Measurements from ENCODE around the gene CTSD. TPM values are rescaled to one million over a fixed set of nuclear protein-coding genes. Genes with fewer than 3 reads are reported as not detected.

The CTSD gene
- total and polyA plus RNA-seq, 2 experiments from 2014 or later, result 67.1 to 251 TPM

GRCh38 chr11:1744891-1745700 is 18.6 kb downstream of the CTSD start (continued):
- no peak for TF ChIP-seq EZH2 (IDR thresholded peaks at IDR 0.05; ENCODE audit: low read depth, unreplicated experiment)
- no peak for TF ChIP-seq ZNF462 (CRISPR knock-in tag; IDR thresholded peaks at IDR 0.05)

GRCh38 chr11:1744137-1744886 is 19.4 kb downstream of the CTSD start:
- Mint-ChIP-seq H3K4me3 (no peak overlapping the region), H3K36me3 (ENCODE audit: low read depth) (peaks cover 2% of the 10 kb centered on the region; the same call in 2 of the 3 replicates), H3K9me3 (peaks cover 9% of the 10 kb centered on the region), H3K27me3 (ENCODE audit: insufficient read depth, low read depth, poor library complexity) (peaks cover 33% of the 10 kb centered on the region), H3K4me1 (no peaks in the 10 kb centered on the region), H3K27ac (no peak overlapping the region)
- ATAC-seq (no peak), DNase-seq (ENCODE audit: low spot score) (no peak)
- Histone ChIP-seq H3K27me3 (ENCODE audit: insufficient read depth) (peaks cover 23% of the 10 kb centered on the region), H3K9me2 (ENCODE audit: insufficient read depth) (0 out of 2 replicates have a peak, but pooled peaks cover 6% of the 10 kb centered on the region), H4K20me1 (replicated peaks; ENCODE audit: insufficient read depth) (no peaks in the 10 kb centered on the region), H3K79me2 (replicated peaks; ENCODE audit: insufficient read depth) (no peaks in the 10 kb centered on the region), H2AFZ (no peak overlapping the region), H3K36me3 (ENCODE audit: insufficient read depth) (no peaks in the 10 kb centered on the region), H3K4me2 (no peak overlapping the region), H3K27ac (ENCODE audit: low read depth) (no peak overlapping the region), H3K4me1 (ENCODE audit: insufficient read depth) (no peaks in the 10 kb centered on the region), H3K4me3 (no peak overlapping the region), H3F3A (replicated peaks; ENCODE audit: low read depth) (peaks cover 9% of the 10 kb centered on the region; the same call in 1 of the 2 replicates)
- TF ChIP-seq STAT1 (IDR thresholded peaks at IDR 0.05; ENCODE audit: unreplicated experiment) (no peak), REST (IDR thresholded peaks at IDR 0.05; ENCODE audit: unreplicated experiment) (no peak), CREB1 (CRISPR knock-in tag; IDR thresholded peaks at IDR 0.05; ENCODE audit: low read depth) (no peak), JUNB (IDR thresholded peaks at IDR 0.05; ENCODE audit: unreplicated experiment) (no peak), EZH2phosphoT487 (IDR thresholded peaks at IDR 0.05; ENCODE audit: unreplicated experiment) (no peak), ZNF331 (CRISPR knock-in tag; IDR thresholded peaks at IDR 0.05; ENCODE audit: low read depth) (no peak), NANOG (IDR thresholded peaks at IDR 0.05; ENCODE audit: borderline replicate concordance) (no peak), CTCF (conservative IDR thresholded peaks at IDR 0.05; ENCODE audit: low read depth in 2 of 2) (no peak)

All from GM23338 (cell line).